Lower leg skin (tissue), 3 donors: ENCODE measurements around the gene SENP2.

ENCODE experiments used
- CTCF ChIP-seq, 3 donors: fragments of 450-650 bp; IDR thresholded peaks; one replicate each; pipeline ENCODE4 v1.5.1; 2016; ENCODE audit warnings: antibody characterized with exemption in 3 of 3, mild to moderate bottlenecking in 3 of 3, moderate library complexity in 2 of 3
- POLR2A ChIP-seq, 2 donors: fragments of 450-650 bp; IDR thresholded peaks; one replicate each; pipeline ENCODE4 v1.6.1; 2016 to 2017; ENCODE audit warnings: antibody characterized with exemption in 2 of 2, mild to moderate bottlenecking in 1 of 2, moderate library complexity in 1 of 2

DNA sequence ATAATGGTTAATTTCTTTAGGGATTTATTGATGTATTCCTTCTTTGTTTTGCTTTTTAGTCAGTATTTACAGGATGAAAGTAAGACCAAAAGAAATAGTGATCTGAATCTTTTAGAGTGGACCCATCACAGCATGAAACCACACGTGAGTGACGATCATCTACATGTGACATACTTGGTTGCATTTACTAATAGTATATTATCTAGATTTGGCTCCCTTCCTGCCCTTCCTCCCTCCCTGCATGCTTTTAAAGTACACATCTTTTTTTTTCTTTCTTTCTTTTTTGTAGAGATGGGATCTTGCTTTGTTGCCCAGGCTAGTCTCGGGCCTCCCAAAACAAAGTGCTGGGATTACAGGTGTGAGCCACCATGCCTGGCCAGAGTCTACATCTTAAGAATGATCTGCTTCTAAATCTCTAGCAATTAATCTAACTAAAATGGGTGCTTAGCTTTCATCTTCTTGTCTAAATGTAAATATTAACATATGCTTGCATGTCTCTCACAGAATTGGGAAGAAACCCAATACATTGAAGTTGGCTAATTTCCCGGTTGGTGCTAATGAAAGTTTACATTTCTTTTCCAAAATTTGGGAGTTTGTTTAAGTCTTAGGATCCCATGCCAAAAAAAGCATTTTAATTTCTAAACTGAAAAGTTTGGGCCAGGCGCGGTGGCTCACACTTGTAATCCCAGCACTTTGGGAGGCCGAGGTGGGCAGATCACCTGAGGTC is 38.0 kb downstream of the SENP2 start:
- TF ChIP-seq CTCF (IDR thresholded peaks at IDR 0.05) (no peak), POLR2A (IDR thresholded peaks at IDR 0.05) (no peak)
